Measurements from ENCODE around the gene ITGB2. TPM values are rescaled to one million over a fixed set of nuclear protein-coding genes. Genes with fewer than 3 reads are reported as not detected.

Gene ITGB2
- total RNA-seq, 1 donor from 2014 or later = 292 TPM

DNA sequence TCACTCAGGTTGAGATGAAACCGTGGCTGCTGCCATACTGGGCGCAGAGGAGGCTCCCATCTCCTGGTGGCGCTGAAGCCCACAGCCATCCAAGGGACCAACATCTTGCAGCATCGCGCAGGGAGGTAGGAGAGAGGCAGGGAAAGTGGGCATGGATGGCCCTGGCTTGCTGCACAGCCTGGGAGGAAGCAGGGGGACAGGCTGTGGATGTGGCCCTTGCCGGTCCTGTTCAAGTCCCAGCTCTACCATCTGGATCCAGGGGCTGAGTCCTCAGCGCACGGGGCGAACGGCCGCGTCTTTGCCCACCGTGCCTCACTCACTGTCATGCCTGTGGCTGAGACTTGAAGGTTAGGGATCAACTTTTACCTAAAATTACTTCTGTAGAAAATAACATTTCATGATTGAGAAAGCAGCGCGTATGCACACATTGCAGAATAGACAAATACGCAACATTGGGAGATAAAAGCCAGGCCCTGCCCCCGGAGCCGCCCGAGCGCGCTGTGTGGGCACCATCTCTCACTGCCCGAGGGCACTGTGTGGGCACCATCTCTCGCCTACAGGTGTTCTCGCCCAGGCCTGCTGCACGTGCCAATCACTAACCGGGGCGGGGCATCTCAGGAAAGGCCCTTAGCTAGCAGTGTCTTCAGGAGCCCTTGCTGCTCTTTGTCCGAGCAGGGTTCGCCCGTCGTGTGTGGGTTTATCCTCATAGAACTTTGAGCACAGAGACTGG is 30.7 kb upstream of the ITGB2 start:
- intact Hi-C loops (cut with micrococcal nuclease) = no loop called here
- H3K27me3 Mint-ChIP-seq (ENCODE audit: insufficient read depth) = no peaks in the 10 kb centered on the region
- H3K4me1 Mint-ChIP-seq (ENCODE audit: low read depth) = no peaks in the 10 kb centered on the region

DNA sequence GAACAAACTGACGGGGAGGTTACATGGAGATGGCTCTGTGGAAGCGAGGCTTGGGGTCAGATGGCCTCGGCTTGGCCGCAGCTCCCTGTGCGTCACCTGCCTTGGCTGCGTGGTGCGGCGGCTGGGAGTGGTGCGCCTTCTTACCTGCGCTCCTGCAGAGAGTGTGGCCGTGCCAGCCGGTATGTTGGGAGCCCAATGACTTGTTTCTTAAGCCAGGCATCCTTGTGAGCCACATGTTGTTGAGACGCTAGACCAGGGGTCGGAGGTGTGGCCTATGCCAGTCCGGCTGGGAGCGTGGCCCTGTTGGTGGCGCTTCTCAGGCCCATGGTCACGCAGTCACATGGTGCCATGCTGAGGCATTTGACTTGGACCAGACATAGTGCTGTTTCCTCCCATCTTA is 29.7 kb upstream of the ITGB2 start:
- peaks cover 4% of the 10 kb centered on the region for H3K36me3 Mint-ChIP-seq (ENCODE audit: low read depth)
- no peak overlapping the region for H3K27ac Mint-ChIP-seq
- H3K9me3 Mint-ChIP-seq = no peaks in the 10 kb centered on the region
- no peaks in the 10 kb centered on the region for H3K27me3 Mint-ChIP-seq (ENCODE audit: insufficient read depth)
- H3K4me1 Mint-ChIP-seq (ENCODE audit: low read depth) = no peaks in the 10 kb centered on the region
- no peak overlapping the region for H3K4me3 Mint-ChIP-seq
- intact Hi-C loops (cut with micrococcal nuclease) = no loop called here
- DNase-seq (ENCODE audit: low spot score) = no peak

More for the DNA sequence above, 30.7 kb upstream of the ITGB2 start:
- DNase-seq (ENCODE audit: low spot score) = no peak
- no peaks in the 10 kb centered on the region for H3K9me3 Mint-ChIP-seq
- no peak overlapping the region for H3K27ac Mint-ChIP-seq
- H3K4me3 Mint-ChIP-seq = no peak overlapping the region
- H3K36me3 Mint-ChIP-seq (ENCODE audit: low read depth) = peaks cover 5% of the 10 kb centered on the region

DNA sequence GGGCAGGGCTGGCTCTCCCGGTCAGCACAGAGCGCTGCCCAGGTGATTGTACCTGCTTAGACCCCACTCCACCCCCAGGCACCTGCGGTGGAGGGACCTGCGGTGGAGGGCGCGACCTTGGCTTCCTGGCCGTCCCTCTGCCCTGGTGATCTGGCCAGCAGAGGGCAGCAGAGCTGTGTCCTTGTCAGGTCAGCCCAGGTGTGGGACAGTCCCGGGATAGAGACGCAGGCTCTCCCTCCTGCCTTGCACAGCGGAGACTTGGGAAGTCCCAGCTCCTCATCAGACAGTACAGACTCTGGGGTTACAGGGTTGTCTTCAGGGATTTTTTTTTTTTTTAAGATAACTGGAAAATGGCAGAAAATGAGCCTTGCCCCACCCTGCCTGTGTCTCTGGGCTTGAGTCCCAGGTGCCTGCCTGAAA is 29.1 kb upstream of the ITGB2 start:
- DNase-seq (ENCODE audit: low spot score) = peak; percentile 65
- intact Hi-C loops (cut with micrococcal nuclease) = loop anchor here (1.0 kb wide), 2 partner anchors 179 to 189 kb away; no protein-coding TSS in a partner anchor
- peaks cover 8% of the 10 kb centered on the region for H3K36me3 Mint-ChIP-seq (ENCODE audit: low read depth)
- H3K9me3 Mint-ChIP-seq = no peaks in the 10 kb centered on the region
- H3K27ac Mint-ChIP-seq = no peak overlapping the region
- no peaks in the 10 kb centered on the region for H3K27me3 Mint-ChIP-seq (ENCODE audit: insufficient read depth)
- no peaks in the 10 kb centered on the region for H3K4me1 Mint-ChIP-seq (ENCODE audit: low read depth)
- no peak overlapping the region for H3K4me3 Mint-ChIP-seq

DNA sequence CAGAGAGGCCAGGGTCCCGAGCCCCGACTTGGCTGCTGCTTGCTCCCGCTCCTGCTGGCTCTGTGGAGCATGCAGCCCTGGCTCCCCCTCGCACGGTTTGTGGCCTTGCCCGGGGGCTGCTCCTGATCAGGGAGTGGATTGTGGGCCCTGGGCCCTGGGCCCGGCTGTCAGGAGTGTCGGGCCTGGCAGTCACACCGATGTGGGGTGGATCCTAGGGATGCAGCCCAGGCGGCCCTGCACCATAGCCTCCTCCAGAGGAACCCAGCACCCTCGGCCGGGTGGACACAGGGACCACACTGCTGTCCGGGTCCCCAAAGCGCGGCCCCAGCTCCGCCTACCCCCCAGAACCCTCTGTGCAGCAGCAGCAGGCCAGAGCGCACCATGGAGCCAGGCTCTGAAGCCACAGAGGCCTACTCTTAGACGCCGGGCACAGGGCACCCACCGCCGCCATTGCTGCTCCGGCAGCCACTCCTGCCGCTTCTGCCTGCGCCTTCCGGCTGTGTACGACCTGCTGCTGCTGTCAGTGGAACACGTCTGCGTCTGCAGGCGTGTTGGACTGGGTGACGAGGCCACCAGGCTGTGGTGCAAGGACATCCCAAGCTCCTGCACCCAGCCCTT is 28.6 kb upstream of the ITGB2 start:
- no peaks in the 10 kb centered on the region for H3K4me1 Mint-ChIP-seq (ENCODE audit: low read depth)
- no peak overlapping the region for H3K4me3 Mint-ChIP-seq
- H3K9me3 Mint-ChIP-seq = no peaks in the 10 kb centered on the region
- H3K27ac Mint-ChIP-seq = no peak overlapping the region
- intact Hi-C loops (cut with micrococcal nuclease) = loop anchor here (1.0 kb wide), 2 partner anchors 179 to 189 kb away; no protein-coding TSS in a partner anchor
- peaks cover 11% of the 10 kb centered on the region for H3K36me3 Mint-ChIP-seq (ENCODE audit: low read depth)
- no peaks in the 10 kb centered on the region for H3K27me3 Mint-ChIP-seq (ENCODE audit: insufficient read depth)
- no peak for DNase-seq (ENCODE audit: low spot score)

DNA sequence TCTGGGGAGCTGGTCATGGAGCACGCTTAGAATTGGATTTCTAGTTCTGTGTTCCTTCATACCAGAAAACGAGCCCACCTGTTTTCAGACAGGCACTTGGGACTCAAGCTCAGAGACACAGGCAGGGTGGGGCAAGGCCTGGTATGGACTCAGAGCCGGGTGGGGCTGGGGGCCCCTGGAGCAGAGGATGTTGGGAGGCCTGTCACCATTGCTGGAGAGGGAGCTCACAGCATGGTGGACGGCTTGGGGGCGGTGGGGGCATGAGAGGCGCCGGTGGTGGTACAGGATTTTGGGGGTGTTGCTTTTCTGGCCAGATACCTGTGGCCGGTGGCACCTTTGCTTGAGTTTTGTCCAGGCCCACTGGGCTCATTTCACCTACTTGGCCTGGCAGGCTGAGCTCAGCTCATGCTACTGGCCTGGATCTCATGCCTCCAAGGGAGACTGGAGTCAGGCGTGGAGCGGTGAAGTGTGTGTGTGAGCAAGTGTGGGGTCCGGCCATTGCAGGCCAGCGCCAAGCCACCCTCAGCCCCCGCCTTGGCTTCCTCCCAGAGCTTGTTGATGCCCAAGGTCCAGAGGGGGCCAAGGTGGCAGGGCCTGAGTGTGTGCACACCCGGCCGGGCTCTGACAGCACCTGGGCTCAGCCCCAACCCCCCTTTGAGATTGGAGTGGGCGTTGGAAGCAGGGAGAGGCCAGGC is 27.9 kb upstream of the ITGB2 start:
- H3K4me1 Mint-ChIP-seq (ENCODE audit: low read depth) = no peaks in the 10 kb centered on the region
- H3K27me3 Mint-ChIP-seq (ENCODE audit: insufficient read depth) = no peaks in the 10 kb centered on the region
- H3K36me3 Mint-ChIP-seq (ENCODE audit: low read depth) = peaks cover 15% of the 10 kb centered on the region
- DNase-seq (ENCODE audit: low spot score) = no peak
- H3K9me3 Mint-ChIP-seq = no peaks in the 10 kb centered on the region
- no peak overlapping the region for H3K27ac Mint-ChIP-seq
- H3K4me3 Mint-ChIP-seq = no peak overlapping the region
- intact Hi-C loops (cut with micrococcal nuclease) = loop anchor here (1.0 kb wide), 2 partner anchors 180 to 190 kb away; no protein-coding TSS in a partner anchor

DNA sequence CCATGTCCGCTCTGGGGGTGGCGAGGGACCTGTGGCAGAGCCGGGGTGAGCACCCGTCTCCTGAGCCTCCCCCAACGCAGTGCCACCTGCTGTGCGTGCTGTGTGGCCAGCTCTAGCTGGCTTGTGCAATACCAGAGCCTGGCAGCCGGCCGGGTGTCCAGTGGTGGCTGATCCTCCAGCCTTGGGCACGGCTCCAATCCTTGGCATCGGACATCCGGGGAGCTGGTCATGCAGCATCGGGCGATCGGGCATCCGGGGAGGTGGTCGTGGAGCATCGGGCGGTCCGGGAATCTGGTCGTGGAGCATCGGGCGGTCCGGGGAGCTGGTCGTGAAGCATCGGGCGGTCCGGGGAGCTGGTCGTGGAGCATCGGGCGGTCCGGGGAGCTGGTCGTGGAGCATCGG is 27.2 kb upstream of the ITGB2 start:
- Mint-ChIP-seq H3K27ac (no peak overlapping the region), H3K9me3 (no peaks in the 10 kb centered on the region), H3K4me3 (no peak overlapping the region), H3K4me1 (ENCODE audit: low read depth) (peaks cover 4% of the 10 kb centered on the region), H3K27me3 (ENCODE audit: insufficient read depth) (no peaks in the 10 kb centered on the region), H3K36me3 (ENCODE audit: low read depth) (peaks cover 16% of the 10 kb centered on the region)
- no peak for DNase-seq (ENCODE audit: low spot score)
- intact Hi-C loops (cut with micrococcal nuclease) = no loop called here

DNA sequence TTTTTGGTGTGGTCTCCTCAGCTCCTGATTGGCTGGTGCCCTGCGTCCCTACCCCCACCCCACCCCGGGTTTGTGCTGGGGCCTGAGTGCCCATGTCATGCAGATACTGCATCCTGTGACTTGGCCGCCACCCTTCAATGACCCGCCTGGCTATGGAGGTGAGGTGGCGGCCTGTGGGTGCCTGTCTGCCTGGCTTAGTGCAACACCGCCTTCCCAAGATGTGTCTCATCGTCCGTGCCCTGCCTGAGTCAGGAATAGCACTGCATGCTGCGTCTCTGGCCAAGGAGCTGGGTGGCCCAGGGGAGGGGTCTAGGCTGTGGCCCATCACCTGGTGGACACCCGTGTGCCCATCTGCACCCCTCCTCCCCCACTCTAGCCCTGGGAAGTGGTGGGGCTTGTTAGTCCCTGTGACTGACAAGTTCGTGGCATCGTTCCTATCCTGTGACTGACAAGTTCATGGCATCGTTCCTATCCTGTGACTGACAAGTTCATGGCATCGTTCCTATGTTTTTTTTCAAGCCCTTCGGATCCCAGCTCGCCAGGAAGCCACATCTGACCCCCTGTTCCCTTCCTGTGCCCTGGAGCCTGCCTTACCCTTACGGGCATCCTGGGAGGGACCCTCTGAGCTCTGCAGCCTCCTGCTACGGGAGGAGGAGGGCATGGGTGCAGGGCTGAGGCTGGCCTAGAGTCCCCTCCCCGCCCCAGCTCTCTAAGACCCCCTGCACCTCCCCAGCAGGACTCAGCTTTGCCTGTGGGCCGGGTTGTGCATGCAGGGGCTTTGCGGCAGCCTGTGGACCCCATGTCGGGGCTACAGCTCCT is 26.6 kb upstream of the ITGB2 start:
- no peak overlapping the region for H3K4me3 Mint-ChIP-seq
- H3K36me3 Mint-ChIP-seq (ENCODE audit: low read depth) = peaks cover 19% of the 10 kb centered on the region
- DNase-seq (ENCODE audit: low spot score) = no peak
- no peaks in the 10 kb centered on the region for H3K27me3 Mint-ChIP-seq (ENCODE audit: insufficient read depth)
- H3K27ac Mint-ChIP-seq = no peak overlapping the region
- peaks cover 10% of the 10 kb centered on the region for H3K4me1 Mint-ChIP-seq (ENCODE audit: low read depth)
- no peaks in the 10 kb centered on the region for H3K9me3 Mint-ChIP-seq
- intact Hi-C loops (cut with micrococcal nuclease) = no loop called here

DNA sequence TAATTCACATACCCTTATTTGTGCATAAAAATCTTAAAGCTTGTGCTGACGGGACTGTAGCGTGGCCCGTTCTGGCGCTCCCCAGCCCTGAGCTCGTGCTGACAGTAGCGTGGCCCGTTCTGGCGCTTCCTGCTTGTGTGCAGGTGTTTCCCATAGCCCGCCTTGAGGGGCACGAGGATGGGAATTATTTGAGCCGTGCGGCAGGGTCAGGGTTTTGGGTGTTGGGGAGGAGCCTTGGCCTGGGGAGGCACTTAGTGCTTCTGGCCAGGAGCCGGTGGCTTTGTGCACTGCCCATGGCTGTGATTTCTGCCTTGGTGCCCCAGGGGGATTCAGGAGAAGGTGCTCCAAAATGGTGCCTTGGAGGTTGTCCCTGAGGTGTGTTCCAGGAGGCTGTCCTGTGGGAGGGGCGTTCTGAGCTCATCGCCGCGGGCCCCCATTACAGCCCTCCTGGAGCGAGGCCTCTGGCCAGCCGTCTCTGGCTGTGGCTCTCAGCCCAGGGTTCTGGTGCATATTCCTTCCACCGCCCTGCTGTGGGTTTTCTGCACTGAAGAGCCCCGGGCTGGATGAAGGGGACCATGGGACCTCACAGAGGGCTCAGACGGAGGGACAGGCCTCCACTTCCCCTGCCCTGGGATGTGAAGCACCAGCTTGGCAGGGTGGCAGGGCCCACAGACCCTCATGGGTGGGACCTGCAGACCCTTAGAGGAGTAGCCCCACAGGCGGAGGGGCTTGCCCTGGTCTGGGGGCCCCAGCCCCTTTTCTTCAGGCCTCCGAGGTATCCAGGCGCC is 25.7 kb upstream of the ITGB2 start:
- Mint-ChIP-seq H3K27ac (no peak overlapping the region), H3K4me1 (ENCODE audit: low read depth) (peaks cover 19% of the 10 kb centered on the region), H3K4me3 (no peak overlapping the region), H3K36me3 (ENCODE audit: low read depth) (peaks cover 23% of the 10 kb centered on the region), H3K27me3 (ENCODE audit: insufficient read depth) (no peaks in the 10 kb centered on the region), H3K9me3 (no peaks in the 10 kb centered on the region)
- intact Hi-C loops (cut with micrococcal nuclease) = no loop called here
- no peak for DNase-seq (ENCODE audit: low spot score)

DNA sequence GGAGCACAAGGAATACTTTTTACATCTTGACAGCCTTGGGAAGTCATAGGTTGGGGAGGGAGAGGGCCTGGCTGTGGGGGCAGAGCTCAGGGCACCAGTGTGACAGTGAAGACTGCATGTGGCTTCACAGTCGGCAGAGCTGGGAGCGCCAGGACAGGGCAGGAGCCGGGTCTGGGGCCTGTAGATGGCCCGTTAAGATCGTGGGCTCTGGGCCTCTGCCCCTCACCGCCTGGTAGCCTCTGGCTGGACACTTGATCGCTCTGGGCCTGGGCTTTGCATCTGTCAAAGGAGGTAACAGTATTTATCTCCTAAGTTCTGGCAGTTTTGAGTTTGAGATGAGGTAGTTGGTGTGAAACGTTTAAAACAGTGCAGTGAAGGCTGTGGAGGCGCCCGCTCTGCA is 23.9 kb upstream of the ITGB2 start:
- intact Hi-C loops (cut with micrococcal nuclease) = no loop called here
- peaks cover 29% of the 10 kb centered on the region for H3K4me1 Mint-ChIP-seq (ENCODE audit: low read depth)
- H3K9me3 Mint-ChIP-seq = no peaks in the 10 kb centered on the region
- H3K27me3 Mint-ChIP-seq (ENCODE audit: insufficient read depth) = no peaks in the 10 kb centered on the region
- DNase-seq (ENCODE audit: low spot score) = no peak
- no peak overlapping the region for H3K4me3 Mint-ChIP-seq
- peaks cover 33% of the 10 kb centered on the region for H3K36me3 Mint-ChIP-seq (ENCODE audit: low read depth)
- H3K27ac Mint-ChIP-seq = no peak overlapping the region

DNA sequence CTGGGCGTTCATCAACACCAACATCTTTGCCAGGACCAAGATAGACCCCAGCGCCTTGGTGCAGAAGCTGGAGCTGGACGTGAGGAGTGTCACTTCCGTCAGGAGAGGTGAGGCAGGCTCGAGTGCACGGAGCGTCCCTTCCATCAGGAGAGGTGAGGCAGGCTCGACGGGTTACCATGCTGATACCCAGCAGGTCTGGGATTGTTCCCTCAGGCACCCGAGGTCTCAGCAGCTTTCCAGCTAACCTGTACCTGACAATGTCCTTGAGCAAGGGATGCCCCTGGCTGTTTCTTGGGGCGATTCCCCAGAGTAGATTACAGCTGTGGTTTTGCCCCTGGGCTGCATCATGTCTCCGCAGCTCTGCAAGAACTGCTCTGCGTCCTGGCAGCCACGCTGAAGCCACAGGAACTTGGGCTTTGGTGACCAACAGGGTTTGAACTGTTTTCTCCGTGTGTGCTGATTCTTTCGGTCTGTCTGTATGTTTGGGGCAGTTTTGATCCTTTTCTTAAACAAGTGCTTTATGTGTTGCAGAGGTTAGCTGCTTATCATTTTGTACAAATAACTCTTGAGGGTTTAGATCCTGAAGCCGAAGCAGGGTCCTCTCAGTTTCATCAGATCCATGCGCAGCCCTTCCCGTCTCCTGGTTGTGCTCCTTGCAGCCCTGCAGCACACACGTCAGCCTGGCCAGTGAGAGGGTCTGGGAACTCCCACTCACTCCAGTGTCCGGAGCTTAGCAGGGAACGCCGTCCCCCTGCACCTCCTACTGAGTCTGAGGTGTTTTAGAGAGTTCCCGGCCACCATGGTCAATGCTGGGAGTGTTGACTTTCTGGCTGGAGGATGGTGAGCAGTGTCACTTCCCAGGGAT is 23.2 kb upstream of the ITGB2 start:
- no peaks in the 10 kb centered on the region for H3K9me3 Mint-ChIP-seq
- no peak overlapping the region for H3K4me3 Mint-ChIP-seq
- no peaks in the 10 kb centered on the region for H3K27me3 Mint-ChIP-seq (ENCODE audit: insufficient read depth)
- H3K36me3 Mint-ChIP-seq (ENCODE audit: low read depth) = peaks cover 33% of the 10 kb centered on the region
- no peak for DNase-seq (ENCODE audit: low spot score)
- peaks cover 33% of the 10 kb centered on the region for H3K4me1 Mint-ChIP-seq (ENCODE audit: low read depth)
- intact Hi-C loops (cut with micrococcal nuclease) = no loop called here
- H3K27ac Mint-ChIP-seq = no peak overlapping the region

DNA sequence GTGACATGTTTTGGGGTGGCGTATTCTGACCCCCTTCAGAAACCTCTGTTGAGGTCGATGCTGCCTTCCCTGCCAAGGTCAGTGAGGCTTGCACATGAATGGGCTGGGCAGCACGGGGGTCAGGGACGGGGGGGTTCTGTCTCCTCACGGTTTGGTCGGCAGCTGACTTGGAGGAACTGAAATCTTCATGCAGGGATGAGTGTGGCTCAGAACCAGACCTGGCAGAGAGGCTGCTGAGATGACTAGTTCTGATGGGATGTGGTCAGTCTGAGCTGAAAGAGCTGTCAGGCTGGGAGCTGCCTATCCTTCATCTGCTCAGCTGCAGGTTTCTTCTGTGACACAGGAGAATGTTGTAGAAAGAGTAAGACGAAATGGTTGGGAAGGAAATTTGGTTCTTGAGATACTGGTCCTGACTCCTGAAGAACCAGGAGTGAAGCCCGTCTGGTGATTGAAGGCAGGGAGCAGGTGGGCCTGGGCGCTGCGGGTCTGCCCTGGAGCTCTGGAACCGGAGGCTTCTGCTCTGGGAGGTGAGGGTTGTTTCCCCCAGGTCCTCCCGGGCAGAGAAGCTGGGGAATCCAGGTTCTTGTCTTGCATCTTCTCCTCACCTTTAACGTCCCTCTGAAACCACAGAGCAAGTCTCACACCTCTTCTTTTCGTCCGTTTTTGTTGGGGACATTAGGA is 22.4 kb upstream of the ITGB2 start:
- H3K27me3 Mint-ChIP-seq (ENCODE audit: insufficient read depth) = no peaks in the 10 kb centered on the region
- intact Hi-C loops (cut with micrococcal nuclease) = no loop called here
- H3K36me3 Mint-ChIP-seq (ENCODE audit: low read depth) = peaks cover 33% of the 10 kb centered on the region
- no peak for DNase-seq (ENCODE audit: low spot score)
- peak overlapping the region; percentile 91 for H3K4me3 Mint-ChIP-seq
- no peak overlapping the region for H3K27ac Mint-ChIP-seq
- peaks cover 35% of the 10 kb centered on the region for H3K4me1 Mint-ChIP-seq (ENCODE audit: low read depth)
- no peaks in the 10 kb centered on the region for H3K9me3 Mint-ChIP-seq
